IMR-90 (cell line): ENCODE measurements around the gene TNS1. TPM values are rescaled to one million over a fixed set of nuclear protein-coding genes. Genes with fewer than 3 reads are reported as not detected.
A peak's percentile ranks its signal among the peaks of the same experiment; 100 is the strongest.

ENCODE experiments used
- ATAC-seq: fragments of 200-7000 bp; cut with Tn5 transposase; 2 replicates; pipeline ENCODE4 v1.9.1; 2020; ENCODE audit warnings: low read depth, mild to moderate bottlenecking, moderate library complexity
- BruUV-seq: library from RNA; stranded (reverse); fragments of 400-500 nt; replicated peaks from 2 replicates; lab custom pipeline; 2021; lab: Mats Ljungman, UMichigan
- CTCF ChIA-PET: fragments of 300-600 bp; formaldehyde crosslinking; extraction: SDS; loops from one replicate; lab custom pipeline; 2021; ENCODE audit warnings: antibody characterized with exemption; lab: Yijun Ruan, JAX
- POLR2A ChIA-PET: fragments of 300-600 bp; sonication (Branson Sonifier 250); formaldehyde crosslinking; loops from one replicate; lab custom pipeline; 2022; ENCODE audit warnings: antibody characterized with exemption; ENCODE audit not compliant: unreplicated experiment; lab: Charles Lee
- DNase-seq: peaks from one replicate; pipeline ENCODE4 v3.0.0; 2013
- H2AFZ ChIP-seq: replicated peaks from 2 replicates; pipeline ENCODE3; 2013; ENCODE audit warnings: low read length, mild to moderate bottlenecking; ENCODE audit not compliant: poor library complexity
- H2AK5ac ChIP-seq: 2 replicates; pipeline ENCODE4 v1.6.1; 2013; ENCODE audit warnings: low read depth, low read length, inconsistent platforms
- H2AK9ac ChIP-seq: replicated peaks from 2 replicates; pipeline ENCODE3; 2013; ENCODE audit warnings: mild to moderate bottlenecking, low read depth, low read length, moderate library complexity; ENCODE audit not compliant: poor library complexity
- H2BK120ac ChIP-seq: 2 replicates; pipeline ENCODE4 v1.6.1; 2013; ENCODE audit warnings: low read depth, low read length, inconsistent platforms
- H2BK15ac ChIP-seq: 3 replicates; pipeline ENCODE4 v1.6.1; 2013; ENCODE audit warnings: low read depth, low read length, inconsistent platforms
- H2BK20ac ChIP-seq: 2 replicates; pipeline ENCODE4 v1.6.1; 2013; ENCODE audit warnings: low read depth, mild to moderate bottlenecking, inconsistent platforms, low read length, moderate library complexity
- H2BK5ac ChIP-seq: 2 replicates; pipeline ENCODE4 v1.6.1; 2013; ENCODE audit warnings: mild to moderate bottlenecking, low read depth, low read length, inconsistent platforms; ENCODE audit not compliant: poor library complexity, severe bottlenecking
- H3K14ac ChIP-seq: replicated peaks from 2 replicates; pipeline ENCODE4 v1.6.1; 2013; ENCODE audit warnings: low read depth, low read length, inconsistent platforms
- H3K18ac ChIP-seq: 2 replicates; pipeline ENCODE4 v1.6.1; 2013; ENCODE audit warnings: low read depth, low read length, control low read depth
- H3K23ac ChIP-seq: 2 replicates; pipeline ENCODE4 v1.6.1; 2013; ENCODE audit warnings: low read depth, low read length, inconsistent platforms
- H3K27ac ChIP-seq: 2 replicates; pipeline ENCODE4 v1.5.1; 2013; ENCODE audit warnings: mild to moderate bottlenecking, control low read depth, low read length; ENCODE audit not compliant: insufficient read depth
- H3K27me3 ChIP-seq: 2 replicates; pipeline ENCODE4 v1.6.1; 2013; ENCODE audit warnings: low read length; ENCODE audit not compliant: control insufficient read depth, insufficient read depth
- H3K36me3 ChIP-seq: 2 replicates; pipeline ENCODE4 v1.6.1; 2013; ENCODE audit warnings: low read length, mixed read lengths; ENCODE audit not compliant: control insufficient read depth, insufficient read depth
- H3K4ac ChIP-seq: 2 replicates; pipeline ENCODE4 v1.6.1; 2013; ENCODE audit warnings: low read depth, low read length, inconsistent platforms
- H3K4me1 ChIP-seq: 2 replicates; pipeline ENCODE4 v1.6.1; 2013; ENCODE audit warnings: low read length, mixed read lengths; ENCODE audit not compliant: control insufficient read depth, insufficient read depth
- H3K4me2 ChIP-seq: 2 replicates; pipeline ENCODE4 v1.6.1; 2013; ENCODE audit warnings: low read depth, mild to moderate bottlenecking, control low read depth, low read length, moderate library complexity
- H3K4me3 ChIP-seq: 2 replicates; pipeline ENCODE4 v1.5.1; 2013; ENCODE audit warnings: low read depth, mild to moderate bottlenecking, control low read depth, low read length, moderate library complexity; ENCODE audit not compliant: insufficient read depth
- H3K56ac ChIP-seq: 2 replicates; pipeline ENCODE4 v1.6.1; 2013; ENCODE audit warnings: low read length, inconsistent platforms; ENCODE audit not compliant: insufficient read depth; ENCODE audit errors: extremely low read depth
- H3K79me1 ChIP-seq, 2 experiments: 2 replicates each; pipeline ENCODE4 v1.6.1; 2013; ENCODE audit warnings: low read length in 2 of 2, inconsistent platforms in 1 of 2, low read depth in 1 of 2
- H3K9ac ChIP-seq: 2 replicates; pipeline ENCODE4 v1.6.1; 2013; ENCODE audit warnings: low read depth, low read length, control low read depth
- H3K9me1 ChIP-seq: 2 replicates; pipeline ENCODE4 v1.6.1; 2013; ENCODE audit warnings: low read length, inconsistent platforms; ENCODE audit not compliant: insufficient read depth
- H3K9me3 ChIP-seq: 2 replicates; pipeline ENCODE4 v1.6.1; 2013; ENCODE audit warnings: low read length; ENCODE audit not compliant: control insufficient read depth, insufficient read depth
- H4K20me1 ChIP-seq: 2 replicates; pipeline ENCODE4 v1.6.1; 2013; ENCODE audit warnings: low read length, inconsistent platforms; ENCODE audit not compliant: insufficient read depth
- H4K5ac ChIP-seq: 2 replicates; pipeline ENCODE4 v1.6.1; 2013; ENCODE audit warnings: mild to moderate bottlenecking, low read depth, low read length, control low read depth
- H4K8ac ChIP-seq, 2 experiments: 2 replicates each; pipeline ENCODE4 v1.6.1; 2013; ENCODE audit warnings: low read depth in 2 of 2, low read length in 2 of 2, control low read depth in 1 of 2, inconsistent platforms in 1 of 2
- H4K91ac ChIP-seq: 2 replicates; pipeline ENCODE4 v1.6.1; 2013; ENCODE audit warnings: low read depth, low read length, inconsistent platforms; ENCODE audit not compliant: insufficient read depth
- ELK1 ChIP-seq: fragments of 150-350 bp; IDR thresholded peaks from 2 replicates; pipeline ENCODE4 v1.6.1; 2016; ENCODE audit warnings: low read depth, mild to moderate bottlenecking, low read length, moderate library complexity, borderline replicate concordance
- MAFK ChIP-seq: IDR thresholded peaks from 2 replicates; pipeline ENCODE4 v1.6.1; 2012; ENCODE audit warnings: low read depth, low read length, improper control_type of control experiment
- MAZ ChIP-seq: IDR thresholded peaks from 2 replicates; pipeline ENCODE4 v1.6.1; 2012; ENCODE audit warnings: low read depth, mild to moderate bottlenecking, low read length, improper control_type of control experiment, moderate library complexity, borderline replicate concordance
- MXI1 ChIP-seq: IDR thresholded peaks from 2 replicates; pipeline ENCODE4 v1.6.1; 2012; ENCODE audit warnings: low read depth, mild to moderate bottlenecking, low read length, moderate library complexity, borderline replicate concordance
- POLR2A ChIP-seq: IDR thresholded peaks from 2 replicates; pipeline ENCODE4 v1.6.1; 2012; ENCODE audit warnings: mild to moderate bottlenecking, low read depth, low read length
- RFX5 ChIP-seq: IDR thresholded peaks from 2 replicates; pipeline ENCODE4 v1.8.0; 2012; ENCODE audit warnings: low read depth, mild to moderate bottlenecking, low read length, moderate library complexity
- WGBS, 2 experiments: methylation state at CpG; one replicate each; pipeline versions ENCODE4 v1.1.5 to v1.1.7; 2013; ENCODE audit warnings: missing lambda C conversion rate in 2 of 2; ENCODE audit not compliant: insufficient read length in 1 of 2; ENCODE audit errors: extremely low coverage in 2 of 2; 5-methylcytosine and 5-hydroxymethylcytosine counted together
- dilution Hi-C: fragments of 300-500 bp; cut with HindIII; formaldehyde crosslinking; loops from one replicate; pipeline ENCODE4 v1.14.3; 2018; ENCODE audit warnings: low sequenced_read_pairs; ENCODE audit not compliant: unreplicated experiment
- in situ Hi-C: fragments of 300-500 bp; cut with MboI; formaldehyde crosslinking; loops from 3 replicates; pipeline ENCODE4 v1.14.3; 2019; ENCODE audit warnings: low sequenced_read_pairs, inconsistent platforms, mixed read lengths
- intact Hi-C: fragments of 100-400 bp; cut with micrococcal nuclease; formaldehyde crosslinking; loops from 2 replicates; pipeline ENCODE4 v1.10.0; 2022
- polyA plus RNA-seq, 3 experiments: library from polyadenylated mRNA; depleted of rRNA; stranded (reverse); fragments of >200 nt; gene quantifications; 2 replicates each; pipeline ENCODE4 v1.2.3, GENCODE V29; 2012; ENCODE audit warnings: low replicate concordance in 1 of 3
- total RNA-seq: library from RNA; depleted of rRNA; stranded (reverse); fragments of >200 nt; gene quantifications from 2 replicates; pipeline ENCODE4 v1.2.3, GENCODE V29; 2012

TNS1 gene
- total and polyA plus RNA-seq, 2 of the 4 experiments (the other 2 are of a cell fraction), result 41.1 to 45.2 TPM

GRCh38 chr2:218030409-218031195 lies 27.8 kb upstream of the TNS1 start:
- H3K4ac ChIP-seq, result no peak overlapping the region
- H2BK15ac ChIP-seq, result no peak overlapping the region
- no peak overlapping the region for H4K5ac ChIP-seq
- ChIA-PET CTCF (no interaction called here), POLR2A (no interaction called here)
- no peak overlapping the region; the same call in 1 of the 2 replicates for H3K18ac ChIP-seq
- H3K4me1 ChIP-seq, result peaks cover 6% of the 10 kb centered on the region; the same call in 1 of the 2 replicates
- 88% methylated on average over 5 of the region's 7 CpGs; no CpG with 5 or more reads in 1 of the 2 experiments for WGBS, 2 experiments
- H2AFZ ChIP-seq, result no peak overlapping the region
- no peak overlapping the region; the same call in 1 of the 2 replicates for H4K91ac ChIP-seq
- H3K9me1 ChIP-seq, result peaks cover 8% of the 10 kb centered on the region
- H3K4me3 ChIP-seq, result no peak overlapping the region
- H3K14ac ChIP-seq, result peak overlapping the region; percentile 29; the same call in 1 of the 2 replicates
- no peaks in the 10 kb centered on the region for H3K79me1 ChIP-seq
- no TSS peak for BruUV-seq
- dilution Hi-C loops (no loop called here), intact Hi-C loops (no loop called here), in situ Hi-C loops (loop anchor here (10.0 kb wide), 1 partner anchor 236 kb away; no protein-coding TSS in a partner anchor)
- H3K9me3 ChIP-seq, result no peaks in the 10 kb centered on the region
- peak overlapping the region; percentile 75; the same call in 1 of the 2 replicates for H2AK5ac ChIP-seq
- ATAC-seq (no peak), DNase-seq (no peak)
- H3K9ac ChIP-seq, result no peak overlapping the region
- no peaks in the 10 kb centered on the region for H3K36me3 ChIP-seq
- no peak overlapping the region for H3K23ac ChIP-seq
- no peak overlapping the region for H4K8ac ChIP-seq
- no peak overlapping the region for H3K4me2 ChIP-seq
- peaks cover 35% of the 10 kb centered on the region for H3K27me3 ChIP-seq
- H2AK9ac ChIP-seq, result no peak overlapping the region
- H2BK120ac ChIP-seq, result no peak overlapping the region
- peak overlapping the region; percentile 71 for H2BK5ac ChIP-seq
- no peak for TF ChIP-seq MAZ
- TF ChIP-seq ELK1, result no peak
- no peak for TF ChIP-seq MAFK
- TF ChIP-seq POLR2A, result no peak
- no peak for TF ChIP-seq RFX5
- no peak for TF ChIP-seq MXI1
- H2BK20ac ChIP-seq, result no peak overlapping the region; the same call in 1 of the 2 replicates
- no peaks in the 10 kb centered on the region; the same call in 1 of the 2 replicates for H4K20me1 ChIP-seq
- H3K56ac ChIP-seq, result no peak overlapping the region
- no peak overlapping the region for H3K27ac ChIP-seq
